Stimulated activated CD8-positive, alpha-beta memory T cell treated with anti-CD3 and anti-CD28 coated beads, Interleukin-2, amount 100 ng/mL, for 1 hour (primary cell): ENCODE data around the gene DIAPH1.
A peak's percentile ranks its signal among the peaks of the same experiment; 100 is the strongest.

Experiments
- DNase-seq, 2 donors: peaks; one replicate each; pipeline ENCODE4 v3.0.0-alpha.2; 2020; ENCODE audit warnings: low read depth in 2 of 2

DIAPH1 gene

GRCh38 chr5:141560725-141561483, 57.9 kb downstream of the DIAPH1 start:
- no peak for DNase-seq

GRCh38 chr5:141560151-141560550, 58.6 kb downstream of the DIAPH1 start:
- no peak for DNase-seq

GRCh38 chr5:141559461-141559860, 59.3 kb downstream of the DIAPH1 start:
- DNase-seq: no peak

- DNase-seq: no peak
Observed at GRCh38 chr5:141558150-141558549, 60.6 kb downstream of the DIAPH1 start.

- peak; percentile 32 to 56 for DNase-seq
Observed at GRCh38 chr5:141557681-141558136, 61.1 kb downstream of the DIAPH1 start.

- no peak for DNase-seq
Observed at GRCh38 chr5:141547921-141548320, 70.9 kb downstream of the DIAPH1 start.

DNA sequence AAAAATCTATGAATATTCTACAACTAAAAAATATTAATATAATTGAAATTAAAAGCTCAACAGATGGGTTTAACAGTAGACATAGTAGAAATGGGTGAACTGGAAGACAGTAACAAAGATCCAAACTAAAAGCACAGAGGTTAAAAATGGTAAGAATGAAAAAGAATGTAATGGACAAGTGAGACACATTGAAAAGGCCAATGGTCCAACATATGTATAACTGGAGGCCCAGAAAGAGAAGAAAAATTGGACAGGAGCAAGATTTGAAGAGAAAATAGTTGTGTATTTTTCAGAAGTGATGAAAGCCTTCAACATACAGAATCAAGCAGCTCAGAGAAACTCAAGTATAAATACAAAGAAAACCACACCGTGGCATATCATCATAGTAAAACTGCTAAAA, 71.3 kb downstream of the DIAPH1 start:
- no peak for DNase-seq

DNA sequence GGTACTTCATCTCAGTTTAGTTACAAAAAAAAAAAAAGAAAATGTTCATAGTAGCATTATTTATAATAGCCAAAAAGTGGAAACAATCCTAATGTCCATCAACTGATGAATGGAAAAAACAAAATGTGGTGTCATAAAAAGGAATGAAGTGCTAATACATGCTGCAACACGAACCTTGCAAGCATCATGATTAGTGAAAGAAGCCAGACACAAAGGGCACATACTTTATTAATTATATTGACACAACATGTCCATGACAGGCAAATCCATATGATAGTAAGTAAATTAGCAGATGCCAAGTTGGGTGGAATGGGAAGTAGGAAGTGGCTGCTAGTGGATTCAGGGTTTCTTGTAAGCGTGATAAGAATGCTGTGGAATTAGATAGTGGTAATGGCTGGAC, 75.7 kb downstream of the DIAPH1 start:
- no peak for DNase-seq

GRCh38 chr5:141534492-141535213, 84.1 kb downstream of the DIAPH1 start:
- DNase-seq: no peak

DNA sequence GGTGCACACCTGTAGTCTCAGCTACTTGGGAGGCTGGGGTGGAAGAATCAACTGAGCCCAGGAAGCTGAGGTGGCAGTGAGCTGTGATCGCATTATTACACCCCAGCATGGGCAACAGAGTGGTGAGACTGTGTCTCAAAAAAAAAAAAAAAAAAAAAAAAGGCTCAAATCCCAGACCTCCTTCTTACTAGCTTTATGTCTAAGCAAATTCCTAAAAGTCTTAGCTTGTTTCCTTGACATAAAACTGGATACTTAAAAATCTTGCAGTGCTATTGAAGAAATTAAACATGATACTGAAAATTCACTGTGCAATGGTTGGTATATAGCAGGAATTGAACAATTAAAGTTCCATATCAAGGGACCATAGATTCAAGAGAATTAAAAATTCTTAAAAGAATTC, 84.9 kb downstream of the DIAPH1 start:
- no peak for DNase-seq

DNA sequence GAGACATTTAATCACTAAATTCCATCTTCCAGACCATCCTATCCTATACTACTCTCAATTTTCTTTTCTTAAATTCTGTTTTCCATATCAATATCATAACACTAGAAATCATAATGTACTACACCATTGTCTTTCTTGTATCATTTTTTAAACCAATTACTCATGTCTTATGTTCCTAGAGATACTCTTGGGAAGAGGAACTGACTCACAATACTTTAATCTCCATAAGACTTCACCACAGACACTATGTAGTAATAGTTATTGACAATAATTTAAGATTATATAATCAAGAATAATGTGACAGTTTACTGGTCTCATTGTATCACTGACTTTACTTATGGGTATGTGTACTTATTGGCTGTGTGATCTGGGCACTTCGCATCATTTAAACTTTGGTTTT, 86.1 kb downstream of the DIAPH1 start:
- DNase-seq: no peak

- no peak for DNase-seq
Observed at GRCh38 chr5:141529873-141530272, 88.9 kb downstream of the DIAPH1 start.

DNA sequence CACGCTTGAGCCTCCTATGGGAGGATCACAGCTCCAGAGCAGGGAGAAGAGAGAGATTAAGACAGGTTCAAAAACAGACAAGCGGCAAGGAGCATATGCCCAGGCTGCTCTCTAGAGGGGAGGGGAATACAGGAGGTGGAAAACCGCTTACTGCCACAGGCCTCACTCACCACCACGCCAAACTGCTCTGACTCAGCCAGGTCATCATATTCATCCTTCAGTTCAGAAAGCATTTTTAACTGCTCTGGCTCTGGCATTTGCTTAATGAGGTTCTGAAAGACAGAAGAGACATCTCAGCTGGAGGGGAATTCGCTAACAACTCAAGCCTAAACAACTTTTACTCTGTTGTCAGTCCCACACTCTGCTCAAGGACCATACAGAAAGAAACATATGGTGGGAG, 89.8 kb downstream of the DIAPH1 start:
- DNase-seq: no peak

DNA sequence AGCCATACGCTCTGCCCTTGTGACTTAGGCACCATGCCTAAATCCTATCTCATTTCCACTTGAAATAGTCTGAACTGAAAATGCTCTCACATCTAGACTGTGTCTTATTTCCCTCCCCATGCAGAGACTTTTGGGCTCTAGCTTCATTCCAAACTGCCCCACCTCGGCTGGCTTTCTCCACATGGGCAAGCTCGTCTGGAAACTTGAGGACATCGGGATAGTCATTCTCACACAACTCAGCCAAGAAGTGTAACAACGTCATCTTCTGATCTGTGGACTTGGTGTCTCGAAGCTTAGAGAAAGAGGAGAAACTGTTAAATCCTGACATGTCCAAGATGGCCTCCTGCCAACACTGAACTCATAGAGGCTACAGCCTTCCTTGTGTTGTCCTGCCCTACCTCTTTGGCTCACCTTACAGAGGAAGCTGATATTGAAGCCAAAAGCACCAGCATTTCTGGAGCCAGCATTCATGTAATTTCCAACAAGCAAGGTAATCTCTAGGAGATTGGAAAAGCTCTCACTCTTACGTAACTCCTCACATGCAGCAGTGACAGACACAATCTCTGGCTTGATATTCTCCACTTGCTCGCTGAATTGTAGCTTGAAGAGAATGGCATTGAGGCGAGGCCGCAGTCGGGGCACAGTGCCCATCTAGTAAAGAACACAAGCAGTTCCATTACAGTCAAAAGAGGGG, 90.4 kb downstream of the DIAPH1 start:
- no peak for DNase-seq

GRCh38 chr5:141527426-141527825, 91.4 kb downstream of the DIAPH1 start:
- no peak for DNase-seq

- DNase-seq: no peak
Observed at GRCh38 chr5:141525653-141526052, 93.1 kb downstream of the DIAPH1 start.

GRCh38 chr5:141524604-141525597, 93.9 kb downstream of the DIAPH1 start:
- DNase-seq: no peak

GRCh38 chr5:141523991-141524390, 94.8 kb downstream of the DIAPH1 start:
- no peak for DNase-seq

GRCh38 chr5:141522301-141522700, 96.5 kb downstream of the DIAPH1 start:
- DNase-seq: no peak

DNA sequence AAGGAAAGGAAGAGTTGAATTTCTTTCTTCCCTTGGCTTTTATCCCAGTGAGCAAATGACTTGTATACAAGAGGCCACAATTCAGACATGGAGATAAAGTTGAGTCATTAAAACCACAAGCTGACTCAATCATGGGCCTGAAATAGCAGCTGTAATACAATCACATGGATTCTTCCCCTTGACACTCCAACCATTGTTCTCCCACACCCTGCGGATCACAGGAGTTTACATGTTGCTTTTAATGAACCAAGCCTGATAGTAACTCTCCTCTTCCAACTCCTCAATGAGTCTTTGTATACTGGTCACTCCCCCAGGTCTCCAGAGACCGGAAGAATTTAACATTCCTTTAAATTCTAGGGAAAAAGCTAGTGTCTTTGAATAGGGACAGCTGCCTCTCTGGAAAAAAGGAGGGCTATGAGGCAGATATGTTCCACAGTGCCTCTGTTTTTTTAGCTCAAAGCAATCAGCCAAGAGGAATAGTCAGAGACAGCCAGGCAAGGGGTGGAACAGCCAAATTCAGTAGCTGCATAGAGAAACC, 97.5 kb downstream of the DIAPH1 start:
- no peak for DNase-seq
